NT2/D1 (cell line): ENCODE results near the gene KCNIP1.

Source experiments
- YY1 ChIP-seq: IDR thresholded peaks from 2 replicates; pipeline ENCODE4 v1.6.1; 2011; ENCODE audit not compliant: insufficient read length, insufficient read depth
- ZNF274 ChIP-seq: IDR thresholded peaks from 2 replicates; pipeline ENCODE4 v1.6.1; 2011; ENCODE audit warnings: mild to moderate bottlenecking, low read depth, low read length

- TF ChIP-seq YY1 (no peak), ZNF274 (no peak)
Observed at GRCh38 chr5:170559296-170559695, 55.5 kb downstream of the KCNIP1 start.
